Lung (tissue), 16 donors: ENCODE results near the gene TMEM50A. TPM values are rescaled to one million over a fixed set of nuclear protein-coding genes. Genes with fewer than 3 reads are reported as not detected.
"Not testable (repeated sequence)": the region's sequence is repeated elsewhere in the genome, so short reads cannot be mapped to it uniquely, and the experiment has no call there.

Source experiments
- ATAC-seq: fragments of 200-7000 bp; cut with Tn5 transposase; one replicate; pipeline ENCODE4 v1.9.1; 2020; ENCODE audit warnings: moderate number of reproducible peaks; ENCODE audit not compliant: insufficient read depth, low FRiP score
- DNase-seq, 3 donors: peaks; one replicate each; pipeline ENCODE4 v3.0.0-alpha.2; 2013 to 2017
- H3K27ac ChIP-seq, 2 donors: one replicate each; pipeline ENCODE4 v1.5.1; 2013; ENCODE audit warnings: mild to moderate bottlenecking in 2 of 2, moderate library complexity in 2 of 2, control low read depth in 1 of 2, inconsistent platforms in 1 of 2, low read depth in 1 of 2, low read length in 1 of 2
- H3K27me3 ChIP-seq, 3 donors: one replicate each; pipeline ENCODE4 v1.5.1; 2013; ENCODE audit warnings: low read length in 2 of 3; ENCODE audit not compliant: control insufficient read depth in 3 of 3, insufficient read depth in 3 of 3
- H3K36me3 ChIP-seq, 4 donors: one replicate each; pipeline ENCODE4 v1.5.1; 2013; ENCODE audit warnings: low read length in 4 of 4, mild to moderate bottlenecking in 1 of 4, moderate library complexity in 1 of 4; ENCODE audit not compliant: control insufficient read depth in 4 of 4, insufficient read depth in 4 of 4
- H3K4me1 ChIP-seq, 5 donors: one replicate each; pipeline ENCODE4 v1.5.1; 2013; ENCODE audit warnings: low read length in 5 of 5, mild to moderate bottlenecking in 2 of 5, moderate library complexity in 1 of 5; ENCODE audit not compliant: control insufficient read depth in 5 of 5, insufficient read depth in 5 of 5
- H3K4me3 ChIP-seq: one replicate; pipeline ENCODE4 v1.5.1; 2013; ENCODE audit warnings: mild to moderate bottlenecking, control low read depth, moderate library complexity
- H3K9ac ChIP-seq, 2 donors: one replicate each; pipeline ENCODE4 v1.5.1; 2013; ENCODE audit warnings: low read length in 2 of 2, control low read depth in 1 of 2; ENCODE audit not compliant: insufficient read depth in 1 of 2
- H3K9me3 ChIP-seq, 4 donors: one replicate each; pipeline ENCODE4 v1.5.1; 2013; ENCODE audit warnings: low read length in 3 of 4, mild to moderate bottlenecking in 1 of 4, moderate library complexity in 1 of 4; ENCODE audit not compliant: control insufficient read depth in 4 of 4, insufficient read depth in 3 of 4
- WGBS, 2 donors: extraction: QIAGEN DNeasy Blood & Tissue Kit; methylation state at CpG; one replicate each; pipeline ENCODE4 v1.1.7; 2013; 5-methylcytosine and 5-hydroxymethylcytosine counted together
- long read RNA-seq, 5 donors: transcript quantifications; one replicate each; lab custom pipeline, GENCODE V29; 2026
- polyA plus RNA-seq, 2 donors: library from polyadenylated mRNA; stranded (reverse); fragments of 200-250 nt; gene quantifications; one replicate each; pipeline ENCODE4 v1.2.1, GENCODE V29; 2013
- total RNA-seq, 2 donors: library from RNA; depleted of rRNA in 1 of 2; stranded (reverse); fragments of >200 nt in 1 of 2; gene quantifications; one replicate each; pipeline ENCODE4 v1.2.1, GENCODE V29; 2014 to 2021
- TF ChIP-seq, protein P1 (sequence below): IDR thresholded peaks from 2 replicates; pipeline ENCODE4 v1.5.1; 2012; ENCODE audit warnings: mild to moderate bottlenecking; ENCODE audit errors: control extremely low read depth, extremely low read depth
- donor health status: control.
- donor health status: control.
- donor health status: Bipolar disorder and iron deficiency.
- donor health status: healthy.
- donor health status: DM: yes; HTN: yes; CAD: no.

Gene TMEM50A
- total RNA-seq (10 to 100 TPM; 88.2 to 88.6 TPM), polyA plus RNA-seq (100 to 1,000 TPM in 1 of 2 donors, 10 to 100 TPM in 1; 84.6 to 116 TPM)
- long read RNA-seq, donor 1, transcript TMEM50A-201 (7 exons, 2,683 nt): major isoform, 31 of 37 reads
- long read RNA-seq, donor 1, partial matches to known transcripts: 0 of 37 reads
- long read RNA-seq, donor 1, other reads (novel, unspliced or antisense): 0 of 37 reads
- long read RNA-seq, donor 2, transcript TMEM50A-201 (7 exons, 2,683 nt): major isoform, 20 of 26 reads
- long read RNA-seq, donor 2, partial matches to known transcripts: 5 of 26 reads
- long read RNA-seq, donor 2, other reads (novel, unspliced or antisense): 0 of 26 reads
- long read RNA-seq, donor 3, transcript TMEM50A-201 (7 exons, 2,683 nt): major isoform, 19 of 28 reads
- long read RNA-seq, donor 3, partial matches to known transcripts: 8 of 28 reads
- long read RNA-seq, donor 3, other reads (novel, unspliced or antisense): 0 of 28 reads
- long read RNA-seq, donor 4, transcript TMEM50A-201 (7 exons, 2,683 nt): major isoform, 17 of 72 reads
- long read RNA-seq, donor 4, partial matches to known transcripts: 53 of 72 reads
- long read RNA-seq, donor 4, other reads (novel, unspliced or antisense): 0 of 72 reads
- long read RNA-seq, donor 5, transcript TMEM50A-201 (7 exons, 2,683 nt): major isoform, 39 of 43 reads
- long read RNA-seq, donor 5, partial matches to known transcripts: 0 of 43 reads
- long read RNA-seq, donor 5, other reads (novel, unspliced or antisense): 0 of 43 reads

DNA sequence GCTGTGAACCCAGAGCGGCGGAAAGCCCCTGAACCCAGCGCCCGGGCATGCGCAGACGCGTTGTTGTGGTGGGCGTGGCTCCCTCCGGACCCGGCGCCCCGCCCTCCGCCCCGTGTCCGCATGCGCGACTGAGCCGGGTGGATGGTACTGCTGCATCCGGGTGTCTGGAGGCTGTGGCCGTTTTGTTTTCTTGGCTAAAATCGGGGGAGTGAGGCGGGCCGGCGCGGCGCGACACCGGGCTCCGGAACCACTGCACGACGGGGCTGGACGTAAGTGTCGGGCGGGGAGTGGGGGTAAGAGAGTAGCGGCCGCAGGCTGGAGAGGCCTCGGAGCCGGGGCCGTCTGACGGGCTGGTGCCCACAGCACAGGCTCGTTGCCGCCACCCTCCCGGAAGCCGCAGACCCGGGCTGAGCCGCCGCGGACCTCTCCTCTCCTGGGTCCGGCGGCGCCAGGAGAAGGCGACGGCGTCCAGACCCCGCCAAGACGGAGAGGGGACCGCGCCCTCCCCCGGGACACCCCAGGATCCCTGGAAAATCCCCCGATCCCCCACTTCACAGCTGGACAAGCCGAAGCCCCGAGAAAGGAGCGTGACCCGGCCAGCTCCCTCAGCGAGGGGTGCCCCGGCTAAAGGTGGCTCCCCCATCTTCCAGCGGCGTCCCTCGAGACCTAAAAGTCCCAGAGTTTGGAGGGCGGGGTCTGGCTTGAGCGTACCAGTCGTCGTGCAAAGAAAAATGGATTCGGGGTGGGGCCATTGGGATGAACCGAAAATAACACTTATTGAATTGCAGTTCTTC lies at the start of gene TMEM50A:
Gene TMEM50A, plus strand, starts transcription at position 147 of the 794 bp plus-strand sequence. CDS start 2,153 bp downstream, outside the sequence.
- Histone ChIP-seq H3K4me3 (peak within 1 kb of the TSS; percentile 77), H3K27ac (peak within 1 kb of the TSS; percentile 95 to 97), H3K27me3 (no peaks in the 10 kb centered on the region), H3K9ac (peak within 1 kb of the TSS; percentile 68 to 92), H3K36me3 (peaks cover 0 to 6% (median 2%) of the 10 kb centered on the region in 4 donors), H3K9me3 (no peaks in the 10 kb centered on the region), H3K4me1 (peaks cover 0 to 6% (median 0%) of the 10 kb centered on the region in 5 donors)
- DNase-seq (peak; percentile 92 to 94 (median 92)), ATAC-seq (peak; percentile 94)
- WGBS, 2 donors: 0 to 1% methylated on average over 58 to 68 of the region's 75 CpGs
- TF ChIP-seq, protein P1, sequence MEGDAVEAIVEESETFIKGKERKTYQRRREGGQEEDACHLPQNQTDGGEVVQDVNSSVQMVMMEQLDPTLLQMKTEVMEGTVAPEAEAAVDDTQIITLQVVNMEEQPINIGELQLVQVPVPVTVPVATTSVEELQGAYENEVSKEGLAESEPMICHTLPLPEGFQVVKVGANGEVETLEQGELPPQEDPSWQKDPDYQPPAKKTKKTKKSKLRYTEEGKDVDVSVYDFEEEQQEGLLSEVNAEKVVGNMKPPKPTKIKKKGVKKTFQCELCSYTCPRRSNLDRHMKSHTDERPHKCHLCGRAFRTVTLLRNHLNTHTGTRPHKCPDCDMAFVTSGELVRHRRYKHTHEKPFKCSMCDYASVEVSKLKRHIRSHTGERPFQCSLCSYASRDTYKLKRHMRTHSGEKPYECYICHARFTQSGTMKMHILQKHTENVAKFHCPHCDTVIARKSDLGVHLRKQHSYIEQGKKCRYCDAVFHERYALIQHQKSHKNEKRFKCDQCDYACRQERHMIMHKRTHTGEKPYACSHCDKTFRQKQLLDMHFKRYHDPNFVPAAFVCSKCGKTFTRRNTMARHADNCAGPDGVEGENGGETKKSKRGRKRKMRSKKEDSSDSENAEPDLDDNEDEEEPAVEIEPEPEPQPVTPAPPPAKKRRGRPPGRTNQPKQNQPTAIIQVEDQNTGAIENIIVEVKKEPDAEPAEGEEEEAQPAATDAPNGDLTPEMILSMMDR: no peak

DNA sequence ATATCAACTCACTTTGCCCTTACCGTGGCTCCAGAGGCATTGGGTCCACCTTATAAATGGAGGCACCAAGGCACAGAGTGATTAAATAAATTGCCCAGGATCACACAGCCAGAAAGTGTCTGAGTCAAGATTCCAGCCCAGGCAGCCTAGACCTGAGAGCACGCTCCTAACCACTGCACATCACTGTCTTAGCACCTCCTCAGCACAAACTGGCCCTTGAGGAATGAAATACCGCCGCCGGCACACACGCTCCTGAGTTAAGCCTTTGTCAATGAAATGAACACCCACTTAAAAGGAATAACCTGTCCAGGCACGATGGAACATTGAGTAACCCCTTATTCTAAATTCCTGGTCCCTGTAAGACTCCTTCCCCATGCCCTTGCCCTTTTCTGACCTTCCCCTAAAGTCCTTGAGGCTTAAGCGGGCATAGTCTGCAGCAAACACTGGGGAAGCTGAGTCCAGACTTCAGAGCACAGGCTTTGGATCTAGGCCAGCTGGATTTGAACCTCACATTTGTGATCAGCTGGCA lies 49.5 kb upstream of the TMEM50A start:
- not testable (repeated sequence) for H3K9ac ChIP-seq, H3K27ac ChIP-seq, ATAC-seq, H3K36me3 ChIP-seq, H3K4me3 ChIP-seq, H3K9me3 ChIP-seq, H3K4me1 ChIP-seq, H3K27me3 ChIP-seq, DNase-seq
- 86 to 88% methylated on average over 3 to 5 of the region's 8 CpGs for WGBS, 2 donors

DNA sequence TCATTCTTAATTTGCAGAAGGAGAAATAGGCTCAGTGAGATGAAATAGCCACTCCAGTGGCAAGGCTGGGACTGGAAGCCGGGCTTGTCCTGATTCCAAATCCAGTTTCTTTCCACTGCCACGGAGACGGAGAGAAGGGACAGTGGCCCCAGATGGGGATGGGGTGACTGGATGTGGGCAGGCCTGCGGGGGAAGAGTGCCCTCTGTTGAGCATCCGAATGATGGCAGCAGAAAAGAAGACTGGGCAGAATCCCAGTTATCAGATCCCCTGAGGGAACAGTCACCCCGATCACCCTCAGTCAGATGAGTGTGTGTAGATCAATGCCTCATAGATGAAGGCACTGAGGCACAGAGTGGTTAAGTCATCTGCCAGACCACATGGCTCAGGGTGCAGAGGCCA lies 48.1 kb upstream of the TMEM50A start:
- ATAC-seq, DNase-seq, H3K9ac ChIP-seq, H3K27ac ChIP-seq, H3K4me1 ChIP-seq, H3K36me3 ChIP-seq, H3K4me3 ChIP-seq, H3K27me3 ChIP-seq, H3K9me3 ChIP-seq: not testable (repeated sequence)
- 21 to 22% methylated on average over 5 of the region's 6 CpGs for WGBS, 2 donors

DNA sequence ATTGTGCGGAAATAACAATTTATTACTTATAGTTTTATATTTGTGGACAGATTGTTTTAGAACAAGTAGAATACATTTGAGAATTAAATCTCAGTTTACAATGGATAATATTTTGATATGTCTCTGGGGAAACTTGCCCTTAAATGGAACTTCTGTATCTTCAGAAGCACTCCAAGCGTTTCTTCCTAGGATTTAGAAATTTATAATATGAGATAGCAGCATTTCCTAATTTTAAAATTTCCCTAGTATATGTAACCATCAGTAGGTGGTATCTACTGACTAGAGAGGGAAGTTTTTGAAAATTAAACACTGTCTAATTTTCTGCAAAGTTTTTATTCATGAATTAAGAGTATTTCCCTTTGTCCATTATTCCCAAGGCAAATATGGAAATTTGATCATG lies 44.7 kb upstream of the TMEM50A start:
- H3K4me1 ChIP-seq, DNase-seq: not testable (repeated sequence)
- WGBS, 2 donors: 91 to 95% methylated on average over 2 of the region's 2 CpGs

DNA sequence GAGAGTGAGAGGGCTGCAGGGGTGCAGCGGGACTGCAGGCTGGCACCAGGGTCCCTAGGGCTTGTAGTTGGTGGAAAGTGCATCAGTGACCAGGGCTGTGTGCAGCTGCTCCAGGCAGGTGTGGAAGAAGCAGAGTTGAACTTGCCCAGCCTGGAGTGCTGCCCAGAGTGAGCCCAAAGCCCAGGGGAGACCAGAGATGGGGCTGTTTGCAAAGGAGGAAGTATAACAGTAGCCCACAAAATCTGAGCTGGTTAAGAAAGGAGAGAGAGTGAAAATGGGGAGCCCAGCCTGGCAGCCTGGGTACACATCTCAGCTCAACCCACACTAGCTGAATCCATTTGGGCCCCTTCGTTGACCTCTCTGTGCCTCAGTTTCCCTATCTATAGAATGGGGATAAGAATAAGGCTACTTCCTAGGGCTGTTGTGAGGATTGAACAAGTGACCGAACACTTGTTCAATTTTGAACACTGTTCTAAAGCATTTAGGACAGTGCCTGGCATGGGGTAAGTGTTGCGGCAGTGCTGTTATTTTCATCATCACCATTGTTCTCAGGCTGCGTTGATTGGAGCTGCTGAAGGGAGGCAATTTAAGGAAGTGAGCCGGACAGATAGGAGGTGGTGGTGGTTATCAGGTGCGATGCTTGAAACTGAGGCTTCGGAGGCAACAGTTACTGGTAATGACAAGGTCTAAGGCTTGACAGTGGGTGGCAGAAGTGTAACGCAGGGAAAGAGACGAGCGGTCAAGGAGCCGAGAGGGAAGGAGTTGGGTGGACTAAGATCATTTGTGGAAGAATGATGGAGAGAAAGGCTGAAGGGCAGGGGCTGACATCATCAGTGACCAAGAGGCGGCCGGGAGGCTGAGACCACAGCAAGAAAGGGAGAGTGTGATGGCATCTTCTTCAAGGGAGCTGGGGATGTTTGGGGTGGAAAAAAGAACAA lies 43.0 kb upstream of the TMEM50A start:
- not testable (repeated sequence) for H3K27me3 ChIP-seq, H3K27ac ChIP-seq, H3K9ac ChIP-seq, H3K4me1 ChIP-seq, H3K4me3 ChIP-seq, ATAC-seq, H3K36me3 ChIP-seq, H3K9me3 ChIP-seq, DNase-seq
- WGBS, 2 donors: 73 to 90% methylated on average over 5 to 7 of the region's 14 CpGs

More for the DNA sequence above, 44.7 kb upstream of the TMEM50A start:
- not testable (repeated sequence) for H3K9ac ChIP-seq, H3K9me3 ChIP-seq, H3K27me3 ChIP-seq, H3K4me3 ChIP-seq, ATAC-seq, H3K36me3 ChIP-seq, H3K27ac ChIP-seq

DNA sequence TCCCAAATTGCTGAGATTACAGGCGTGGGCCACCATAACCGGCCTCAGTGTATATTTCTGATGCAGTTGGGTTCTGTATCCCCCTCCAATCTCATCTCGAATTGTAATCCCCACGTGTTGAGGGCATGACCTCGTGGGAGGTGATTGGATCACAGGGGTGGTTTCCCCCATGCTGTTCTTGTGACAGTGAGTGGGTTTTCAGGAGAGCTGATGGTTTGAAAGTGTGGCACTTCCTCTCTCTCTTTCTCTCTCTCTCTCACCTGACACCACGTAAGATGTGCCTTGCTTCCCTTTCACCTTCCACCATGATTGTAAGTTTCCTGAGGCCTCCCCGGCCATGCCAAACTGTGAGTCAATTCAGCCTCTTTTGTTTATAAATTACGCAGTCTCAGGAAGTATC lies 41.6 kb upstream of the TMEM50A start:
- not testable (repeated sequence) for H3K4me3 ChIP-seq, H3K9ac ChIP-seq, ATAC-seq, DNase-seq, H3K36me3 ChIP-seq, H3K9me3 ChIP-seq, H3K27ac ChIP-seq, H3K4me1 ChIP-seq, H3K27me3 ChIP-seq
- 47 to 62% methylated on average over 6 to 7 of the region's 8 CpGs for WGBS, 2 donors
